Activated naive CD4-positive, alpha-beta T cell treated with anti-CD3 and anti-CD28 coated beads, Interleukin-2, amount 50 U/mL, for 16 hours (primary cell): ENCODE data around the gene LPP.
"Not testable (repeated sequence)": the region's sequence is repeated elsewhere in the genome, so short reads cannot be mapped to it uniquely, and the experiment has no call there.

ENCODE experiments used
- DNase-seq: peaks from one replicate; pipeline ENCODE4 v3.0.0-alpha.2; 2020

Gene LPP

DNA sequence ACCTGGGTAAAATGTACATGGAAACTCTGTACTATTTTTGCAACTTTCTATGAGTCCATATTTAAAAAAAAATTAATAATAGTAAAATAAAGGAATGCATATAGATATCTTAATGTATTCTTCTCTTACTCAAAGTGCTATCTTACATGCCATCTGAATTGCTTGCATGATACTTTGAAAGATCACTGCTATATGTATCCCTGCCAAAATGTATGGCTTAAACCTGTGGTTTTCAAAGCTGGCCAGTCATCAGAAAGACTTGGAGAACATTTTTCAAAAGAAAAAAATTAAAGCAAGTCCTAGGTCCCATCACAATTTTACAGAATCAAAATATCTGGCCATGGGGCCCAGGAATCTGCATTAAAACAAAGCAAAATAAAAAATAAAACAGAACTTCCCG is 262.1 kb downstream of the LPP start:
- DNase-seq, result no peak

DNA sequence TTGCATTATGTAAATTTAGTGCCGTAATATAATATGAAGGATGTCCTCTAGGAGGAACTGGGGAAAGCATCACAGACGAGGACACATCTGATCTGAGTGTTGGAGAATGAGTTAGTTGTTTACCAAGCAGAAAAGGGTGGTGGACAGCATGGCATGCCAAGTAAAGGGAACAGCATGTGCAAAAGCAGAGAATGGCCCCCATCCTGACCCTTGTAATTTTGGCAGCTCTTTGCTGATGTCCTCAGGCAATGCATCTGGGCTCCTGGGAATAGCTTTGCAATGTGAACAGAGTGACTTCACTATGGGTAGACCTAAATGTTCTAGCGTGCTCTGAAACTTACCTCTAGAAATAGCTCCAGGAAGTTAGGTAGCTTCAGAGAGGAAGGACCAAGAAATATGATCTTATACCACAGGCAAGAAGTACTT is 263.3 kb downstream of the LPP start:
- DNase-seq, result no peak

GRCh38 chr3:188417766-188418165 is 263.8 kb downstream of the LPP start:
- no peak for DNase-seq

DNA sequence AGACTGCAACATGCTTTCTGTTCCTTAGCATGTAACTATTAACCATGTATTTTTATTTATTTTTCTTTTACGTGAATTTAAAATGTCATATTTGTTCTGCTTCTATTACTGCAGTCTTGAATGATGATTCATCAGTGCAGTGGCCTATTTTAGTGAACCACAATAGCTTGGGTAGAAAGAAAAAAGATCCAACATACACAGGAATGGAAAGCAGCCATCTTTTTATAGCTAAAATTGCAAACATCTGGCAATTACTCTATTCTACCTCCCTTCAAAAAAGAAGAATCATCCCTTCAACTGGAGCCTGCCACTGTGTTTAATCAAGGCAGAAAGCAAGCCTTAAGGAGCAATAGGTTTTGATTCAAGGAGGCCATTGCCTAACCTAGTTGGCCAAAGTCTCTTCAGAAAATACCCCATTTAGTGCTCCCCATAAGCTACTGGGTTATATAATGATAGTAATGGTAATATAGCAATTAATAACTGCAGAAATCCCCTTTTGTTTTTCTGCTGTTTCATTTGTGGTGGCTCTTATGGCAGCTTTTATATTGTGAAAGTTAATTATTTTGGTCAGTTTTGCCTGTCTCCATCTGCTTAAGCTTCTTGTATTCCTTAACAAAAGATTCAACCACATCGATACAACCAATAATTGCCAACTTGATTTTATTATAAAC is 267.3 kb downstream of the LPP start:
- DNase-seq, result no peak

GRCh38 chr3:188421836-188422540 is 268.0 kb downstream of the LPP start:
- no peak for DNase-seq

DNA sequence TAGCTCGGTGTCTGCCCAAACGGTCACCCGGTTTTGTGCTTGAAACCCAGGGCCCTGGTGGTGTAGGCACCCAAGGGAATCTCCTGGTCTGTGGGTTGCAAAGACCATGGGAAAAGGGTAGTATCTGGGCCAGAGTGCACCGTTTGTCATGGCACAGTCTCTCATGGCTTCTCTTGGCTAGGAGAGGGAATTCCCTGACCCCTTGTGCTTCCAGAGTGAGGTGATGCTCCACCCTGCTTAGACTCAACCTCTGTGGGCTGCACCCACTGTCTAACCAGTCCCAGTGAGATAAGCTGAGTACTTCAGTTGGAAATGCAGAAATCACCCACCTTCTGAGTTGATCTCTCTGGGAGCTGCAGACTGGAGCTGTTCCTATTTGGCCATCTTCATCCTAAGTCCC is 274.0 kb downstream of the LPP start:
- DNase-seq, result not testable (repeated sequence)

- no peak for DNase-seq
Observed at GRCh38 chr3:188431040-188431439, 277.1 kb downstream of the LPP start.

DNA sequence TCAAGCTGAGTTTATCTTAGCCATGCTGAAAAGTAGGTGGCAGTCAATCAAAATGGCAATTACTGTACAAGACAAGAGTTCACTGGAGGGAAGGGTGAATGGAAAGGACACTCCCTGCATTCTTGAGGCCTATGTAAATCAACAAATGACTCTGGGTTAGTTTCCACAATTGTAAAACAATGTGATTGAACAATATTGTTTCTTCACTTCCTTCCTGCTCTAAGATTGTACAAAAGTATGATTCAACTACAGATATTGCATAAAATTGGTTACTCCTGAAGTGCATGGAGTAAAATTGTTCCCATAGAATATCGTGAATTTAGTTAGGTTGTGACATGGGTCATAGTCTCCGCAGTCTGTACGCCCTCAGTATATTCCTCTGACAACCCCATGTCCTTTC is 277.6 kb downstream of the LPP start:
- DNase-seq, result no peak

DNA sequence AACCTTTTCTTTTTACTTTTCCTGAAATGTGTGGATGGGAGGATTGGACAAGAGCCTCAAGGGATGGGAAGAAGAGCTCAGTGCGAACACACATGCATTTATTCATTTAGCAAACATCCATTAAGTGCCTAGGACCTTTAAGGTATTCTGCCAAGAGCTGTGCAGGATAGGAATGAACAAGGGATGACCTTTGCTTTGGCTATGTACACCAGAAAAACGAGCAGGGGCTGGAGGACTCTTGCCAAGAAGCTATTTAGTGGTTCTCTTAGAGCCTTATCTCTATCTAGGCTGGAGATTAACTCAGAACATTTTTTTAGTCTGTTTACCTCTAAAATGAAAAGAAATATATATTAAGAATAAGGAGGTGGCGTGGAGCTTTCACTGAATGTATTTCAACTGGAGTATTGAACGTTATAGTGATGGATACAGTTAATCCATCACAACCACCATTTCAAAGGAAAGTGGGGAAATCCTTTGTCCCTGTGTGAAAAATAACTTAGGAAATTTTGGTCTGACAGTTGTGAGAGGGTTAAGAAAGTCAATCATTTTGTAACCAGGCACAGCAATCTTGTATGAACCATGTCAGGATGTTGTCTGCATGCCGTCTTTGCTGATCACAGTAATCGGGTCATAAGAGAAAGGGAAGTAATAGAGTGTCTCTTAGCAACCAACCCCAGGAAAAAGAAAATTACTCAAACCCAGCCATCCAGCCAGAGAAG is 279.0 kb downstream of the LPP start:
- DNase-seq, result no peak

- DNase-seq, result no peak
Observed at GRCh38 chr3:188433521-188434150, 279.7 kb downstream of the LPP start.

DNA sequence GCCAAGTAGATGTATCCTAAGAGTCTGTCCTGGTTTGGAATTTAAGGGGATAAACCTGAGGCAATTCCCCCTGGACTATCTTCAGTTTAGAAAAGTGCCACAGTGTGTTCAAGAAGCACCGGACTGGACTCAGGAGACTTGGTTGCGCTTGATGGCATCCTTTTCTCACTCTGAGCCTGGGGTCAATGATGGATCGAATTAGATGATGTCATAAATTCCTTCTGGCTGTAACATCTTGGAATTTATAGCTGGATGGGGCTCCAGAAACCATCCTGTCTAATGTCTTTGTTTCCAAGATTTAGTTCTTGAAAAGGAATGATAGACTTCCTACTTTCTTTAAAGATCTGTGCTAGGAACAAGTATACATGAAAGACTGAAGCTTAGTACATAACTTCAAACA is 280.6 kb downstream of the LPP start:
- DNase-seq, result no peak

- no peak for DNase-seq
Observed at GRCh38 chr3:188435266-188435665, 281.3 kb downstream of the LPP start.

GRCh38 chr3:188437926-188438325 is 284.0 kb downstream of the LPP start:
- no peak for DNase-seq

GRCh38 chr3:188439080-188439479 is 285.1 kb downstream of the LPP start:
- peak; percentile 10 for DNase-seq

- no peak for DNase-seq
Observed at GRCh38 chr3:188440340-188440972, 286.5 kb downstream of the LPP start.

DNA sequence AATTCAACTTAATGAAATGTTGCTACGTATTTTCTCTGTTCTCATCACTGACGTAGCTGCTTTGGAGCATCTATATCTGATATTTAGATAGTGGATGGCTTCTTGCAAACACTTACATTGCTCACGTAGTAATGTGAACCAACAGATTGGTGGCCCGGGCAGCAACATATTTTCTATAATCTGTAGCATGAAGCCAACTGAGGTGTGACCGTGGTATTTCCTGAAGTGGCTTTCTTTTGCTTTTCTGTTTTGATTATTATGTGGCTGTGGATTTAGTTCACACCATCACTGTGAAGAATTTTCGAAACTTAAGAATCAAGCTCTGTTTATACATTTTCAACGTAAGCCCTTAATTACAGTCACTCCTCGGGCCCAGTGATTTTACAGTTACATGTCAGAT is 288.5 kb downstream of the LPP start:
- no peak for DNase-seq

DNA sequence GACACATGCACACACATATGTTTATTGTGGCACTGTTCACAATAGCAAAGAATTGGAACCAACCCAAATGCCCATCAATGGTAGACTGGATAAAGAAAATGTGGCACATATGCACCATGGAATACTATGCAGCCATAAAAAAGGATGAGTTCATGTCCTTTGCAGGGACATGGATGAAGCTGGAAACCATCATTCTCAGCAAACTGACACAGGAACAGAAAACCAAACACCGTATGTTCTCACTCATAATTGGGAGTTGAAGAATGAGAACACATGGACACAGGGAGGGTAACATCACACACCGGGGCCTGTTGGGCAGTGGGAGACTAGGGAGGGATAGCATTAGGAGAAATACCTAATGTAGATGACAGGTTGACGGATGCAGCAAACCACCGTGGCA is 291.2 kb downstream of the LPP start:
- not testable (repeated sequence) for DNase-seq

DNA sequence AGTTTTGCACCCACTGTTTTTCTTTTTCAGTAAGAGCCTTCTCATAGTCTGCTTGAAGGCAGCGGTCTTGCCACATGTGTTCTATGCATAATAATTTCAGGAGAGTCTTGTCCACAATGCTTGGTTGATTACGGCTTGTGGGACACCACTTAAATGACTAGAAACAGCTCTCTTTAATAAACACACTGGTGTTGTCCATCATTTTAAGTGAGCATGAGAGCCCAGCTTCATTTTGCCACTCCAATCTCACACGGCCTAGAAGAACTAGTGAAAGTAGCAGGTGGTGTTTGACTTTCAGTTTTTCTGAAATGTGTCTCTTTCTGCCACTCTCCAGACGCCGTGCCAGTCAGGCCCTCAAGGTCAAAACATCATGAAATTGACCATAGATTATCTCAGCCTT is 292.1 kb downstream of the LPP start:
- no peak for DNase-seq

- DNase-seq, result no peak
Observed at GRCh38 chr3:188446766-188447165, 292.8 kb downstream of the LPP start.

DNA sequence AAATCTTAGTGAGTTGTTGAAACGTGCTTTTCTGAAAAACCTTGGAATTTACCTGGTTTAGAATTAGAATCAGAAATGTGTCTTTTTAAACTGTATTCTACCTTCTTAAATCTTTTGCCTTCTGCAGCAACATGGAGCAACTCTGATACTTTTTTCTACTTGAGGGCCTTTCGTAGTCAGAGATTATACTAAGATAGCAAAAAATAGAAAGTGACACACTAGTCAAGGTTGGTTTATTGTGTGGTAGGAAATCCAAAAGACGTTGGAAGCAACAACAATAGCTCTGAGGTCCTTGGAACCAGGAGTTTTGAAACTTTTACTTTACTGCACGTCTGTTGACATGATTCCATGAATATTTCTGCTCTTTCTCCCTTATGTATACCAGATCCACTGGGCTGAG is 294.9 kb downstream of the LPP start:
- no peak for DNase-seq

DNA sequence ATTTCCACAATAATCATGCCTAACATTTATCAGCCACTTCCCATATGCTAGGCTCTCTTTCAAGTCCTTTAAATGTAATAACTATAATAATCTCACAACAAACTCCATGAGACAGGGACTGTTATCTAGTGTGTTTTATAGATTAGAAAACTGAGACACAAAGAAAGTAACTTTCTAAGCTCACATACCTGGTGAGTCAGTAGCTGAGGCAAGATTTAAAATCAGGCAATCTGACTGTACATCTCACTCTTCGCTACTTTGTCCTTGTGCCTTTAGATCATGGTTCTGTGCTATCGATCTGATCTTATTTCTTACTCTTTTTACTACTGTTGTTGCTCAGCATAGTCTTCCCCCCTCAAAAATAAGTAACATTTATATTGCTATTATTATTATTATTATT is 295.5 kb downstream of the LPP start:
- DNase-seq, result no peak

GRCh38 chr3:188452158-188452772 is 298.3 kb downstream of the LPP start:
- DNase-seq, result no peak
